ENCODE results near the gene MYBPC2. TPM values are rescaled to one million over a fixed set of nuclear protein-coding genes. Genes with fewer than 3 reads are reported as not detected.

Gene MYBPC2
- total and polyA plus RNA-seq, 2 of the 4 experiments (the other 2 are of a cell fraction) = not detected

- Histone ChIP-seq H3K79me1 (ENCODE audit: low read depth in 1 of 2, low read length in 2 of 2) (no peaks in the 10 kb centered on the region), H2AFZ (replicated peaks; ENCODE audit: low read length, poor library complexity) (peak overlapping the region; percentile 49), H4K5ac (ENCODE audit: low read depth, low read length) (no peak overlapping the region), H2BK15ac (ENCODE audit: low read depth, low read length) (no peak overlapping the region), H3K27me3 (ENCODE audit: control insufficient read depth, insufficient read depth, low read length) (peaks cover 33% of the 10 kb centered on the region), H3K27ac (ENCODE audit: insufficient read depth, low read length) (no peak overlapping the region), H3K23ac (ENCODE audit: low read depth, low read length) (no peak overlapping the region), H3K4me2 (ENCODE audit: low read depth, low read length) (no peak overlapping the region), H2AK5ac (ENCODE audit: low read depth, low read length) (no peak overlapping the region), H3K9ac (ENCODE audit: low read depth, low read length) (no peak overlapping the region), H4K91ac (ENCODE audit: insufficient read depth, low read depth, low read length) (no peak overlapping the region), H2AK9ac (replicated peaks; ENCODE audit: low read depth, low read length, poor library complexity) (no peak overlapping the region), H3K4me3 (ENCODE audit: insufficient read depth, low read depth, low read length) (no peak overlapping the region), H3K18ac (ENCODE audit: low read depth, low read length) (no peak overlapping the region), H2BK20ac (ENCODE audit: low read depth, low read length) (no peak overlapping the region), H3K9me1 (ENCODE audit: insufficient read depth, low read length) (no peaks in the 10 kb centered on the region), H3K9me3 (ENCODE audit: control insufficient read depth, insufficient read depth, low read length) (no peaks in the 10 kb centered on the region), H2BK120ac (ENCODE audit: low read depth, low read length) (no peak overlapping the region), H4K8ac (ENCODE audit: low read depth in 2 of 2, low read length in 2 of 2) (no peak overlapping the region), H3K36me3 (ENCODE audit: control insufficient read depth, insufficient read depth, low read length) (no peaks in the 10 kb centered on the region), H3K14ac (replicated peaks; ENCODE audit: low read depth, low read length) (no peak overlapping the region), H3K56ac (ENCODE audit: extremely low read depth, insufficient read depth, low read length) (no peak overlapping the region), H3K4me1 (ENCODE audit: control insufficient read depth, insufficient read depth, low read length) (0 out of 2 replicates have a peak, but pooled peaks cover 3% of the 10 kb centered on the region), H3K4ac (ENCODE audit: low read depth, low read length) (no peak overlapping the region), H2BK5ac (ENCODE audit: low read depth, low read length, poor library complexity, severe bottlenecking) (no peak overlapping the region), H4K20me1 (ENCODE audit: insufficient read depth, low read length) (no peaks in the 10 kb centered on the region)
- in situ Hi-C loops (cut with MboI; ENCODE audit: low sequenced_read_pairs) (no loop called here), intact Hi-C loops (cut with micrococcal nuclease) (no loop called here), dilution Hi-C loops (cut with HindIII; ENCODE audit: low sequenced_read_pairs, unreplicated experiment) (no loop called here)
- WGBS, 2 experiments (ENCODE audit: extremely low coverage in 2 of 2, insufficient read length in 1 of 2) = no CpG with 5 or more reads among the region's 7 CpGs
- DNase-seq (no peak), ATAC-seq (ENCODE audit: low read depth) (no peak)
- no peak for TF ChIP-seq RFX5 (IDR thresholded peaks at IDR 0.05; ENCODE audit: low read depth, low read length)
- no peak for TF ChIP-seq MAFK (IDR thresholded peaks at IDR 0.05; ENCODE audit: low read depth, low read length)
- TF ChIP-seq CHD1 (IDR thresholded peaks at IDR 0.05; ENCODE audit: low read depth, low read length) = no peak
- no peak for TF ChIP-seq SMC3 (IDR thresholded peaks at IDR 0.05; ENCODE audit: low read depth, low read length)
- no TSS peak for BruUV-seq (replicated peaks)
- ChIA-PET CTCF (no interaction called here), POLR2A (ENCODE audit: unreplicated experiment) (no interaction called here)
Observed at GRCh38 chr19:50428772-50429463, 3.8 kb upstream of the MYBPC2 start.
